GM18499 (cell line): ENCODE measurements around the gene LIPT1.
A peak's percentile ranks its signal among the peaks of the same experiment; 100 is the strongest.
"Not testable (repeated sequence)": the region's sequence is repeated elsewhere in the genome, so short reads cannot be mapped to it uniquely, and the experiment has no call there.

Experiments
- ATAC-seq: cut with Tn5 transposase; IDR thresholded peaks from one replicate; pipeline ENCODE4 v1.9.1; 2021; ENCODE audit warnings: moderate number of reproducible peaks; ENCODE audit not compliant: insufficient read depth, unreplicated experiment

The LIPT1 gene

GRCh38 chr2:99171377-99172140 lies 16.8 kb downstream of the LIPT1 start:
- ATAC-seq: no peak

GRCh38 chr2:99180755-99181623 lies 26.2 kb downstream of the LIPT1 start, which contains the start of the genes MITD1 and MRPL30:
Gene MITD1 (minus strand): TSS chr2:99181058. CDS start chr2:99180981, 77 bp downstream.
Gene MRPL30 (plus strand): TSS chr2:99181184. CDS start chr2:99186204, 5,020 bp downstream.
- peak; percentile 89 for ATAC-seq

- no peak for ATAC-seq
Measured at GRCh38 chr2:99181624-99182000, 26.8 kb downstream of the LIPT1 start.

GRCh38 chr2:99183025-99183424 lies 28.3 kb downstream of the LIPT1 start:
- ATAC-seq: no peak

- ATAC-seq: no peak
Measured at GRCh38 chr2:99184811-99185210, 30.0 kb downstream of the LIPT1 start.

- no peak for ATAC-seq
Measured at GRCh38 chr2:99187011-99187410, 32.2 kb downstream of the LIPT1 start.

- ATAC-seq: no peak
Measured at GRCh38 chr2:99188357-99188756, 33.6 kb downstream of the LIPT1 start.

- ATAC-seq: no peak
Measured at GRCh38 chr2:99190548-99190947, 35.8 kb downstream of the LIPT1 start.

GRCh38 chr2:99192364-99192763 lies 37.6 kb downstream of the LIPT1 start:
- ATAC-seq: not testable (repeated sequence)

- ATAC-seq: no peak
Measured at GRCh38 chr2:99198103-99198841, 43.5 kb downstream of the LIPT1 start.

- no peak for ATAC-seq
Measured at GRCh38 chr2:99200076-99200800, 45.5 kb downstream of the LIPT1 start.

- no peak for ATAC-seq
Measured at GRCh38 chr2:99201959-99202678, 47.4 kb downstream of the LIPT1 start.

GRCh38 chr2:99205491-99205890 lies 50.7 kb downstream of the LIPT1 start:
- ATAC-seq: no peak
